Thymus (tissue), 14 donors: Measurements from ENCODE around the gene ACSS1. TPM values are rescaled to one million over a fixed set of nuclear protein-coding genes. Genes with fewer than 3 reads are reported as not detected.
A peak's percentile ranks its signal among the peaks of the same experiment; 100 is the strongest.

Experiments used
- DNase-seq, 9 donors: peaks; one replicate each; pipeline ENCODE4 v3.0.0-alpha.2; 2013; ENCODE audit warnings: low spot score in 9 of 9, low read depth in 6 of 9, missing footprints in 1 of 9
- H3K27ac ChIP-seq, 2 donors: one replicate each; pipeline ENCODE4 v1.5.1; 2013; ENCODE audit warnings: control low read depth in 1 of 2, low read depth in 1 of 2, low read length in 1 of 2, mild to moderate bottlenecking in 1 of 2, moderate library complexity in 1 of 2
- H3K27me3 ChIP-seq, 2 donors: one replicate each; pipeline ENCODE4 v1.5.1; 2013; ENCODE audit warnings: low read length in 1 of 2; ENCODE audit not compliant: control insufficient read depth in 2 of 2, insufficient read depth in 1 of 2
- H3K36me3 ChIP-seq, 2 donors: one replicate each; pipeline ENCODE4 v1.5.1; 2013; ENCODE audit warnings: low read length in 1 of 2, mild to moderate bottlenecking in 1 of 2, moderate library complexity in 1 of 2; ENCODE audit not compliant: control insufficient read depth in 2 of 2, insufficient read depth in 2 of 2
- H3K4me1 ChIP-seq, 2 donors: one replicate each; pipeline ENCODE4 v1.5.1; 2013; ENCODE audit warnings: low read length in 2 of 2; ENCODE audit not compliant: control insufficient read depth in 2 of 2, insufficient read depth in 2 of 2
- H3K4me3 ChIP-seq, 2 donors: one replicate each; pipeline ENCODE4 v1.5.1; 2013; ENCODE audit warnings: low read length in 2 of 2, control low read depth in 1 of 2, mild to moderate bottlenecking in 1 of 2
- H3K9me3 ChIP-seq, 2 donors: one replicate each; pipeline ENCODE4 v1.5.1; 2013; ENCODE audit warnings: low read length in 1 of 2, mild to moderate bottlenecking in 1 of 2; ENCODE audit not compliant: control insufficient read depth in 2 of 2, insufficient read depth in 1 of 2
- WGBS: extraction: QIAGEN DNeasy Blood & Tissue Kit; methylation state at CpG from one replicate; pipeline ENCODE4 v1.1.7; 2013; 5-methylcytosine and 5-hydroxymethylcytosine counted together
- long read RNA-seq, 10 donors: transcript quantifications; one replicate each; lab custom pipeline, GENCODE V29; 2026
- polyA plus RNA-seq: library from polyadenylated mRNA; stranded (reverse); fragments of 200-250 nt; gene quantifications from one replicate; pipeline ENCODE4 v1.2.3, GENCODE V29; 2013
- total RNA-seq: library from RNA; stranded (reverse); fragments of 120-200 nt; gene quantifications from one replicate; pipeline ENCODE4 v1.2.4, GENCODE V29; 2013
- donor health status: healthy.

Gene ACSS1
- total RNA-seq (22.2 TPM), polyA plus RNA-seq (27.8 TPM)
- long read RNA-seq, donor 1, partial matches to known transcripts = 0 of 1 reads
- long read RNA-seq, donor 1, other reads (novel, unspliced or antisense) = 0 of 1 reads
- long read RNA-seq, donor 2, full-length matches to known transcripts = 17 of 17 reads
- long read RNA-seq, donor 2, partial matches to known transcripts = 0 of 17 reads
- long read RNA-seq, donor 2, other reads (novel, unspliced or antisense) = 0 of 17 reads
- long read RNA-seq, donor 3, full-length matches to known transcripts = 5 of 5 reads
- long read RNA-seq, donor 3, partial matches to known transcripts = 0 of 5 reads
- long read RNA-seq, donor 3, other reads (novel, unspliced or antisense) = 0 of 5 reads
- long read RNA-seq, donor 4, partial matches to known transcripts = 0 of 2 reads
- long read RNA-seq, donor 4, other reads (novel, unspliced or antisense) = 0 of 2 reads
- long read RNA-seq, donor 5, full-length matches to known transcripts = 8 of 8 reads
- long read RNA-seq, donor 5, partial matches to known transcripts = 0 of 8 reads
- long read RNA-seq, donor 5, other reads (novel, unspliced or antisense) = 0 of 8 reads
- long read RNA-seq, donor 6, full-length matches to known transcripts = 10 of 10 reads
- long read RNA-seq, donor 6, partial matches to known transcripts = 0 of 10 reads
- long read RNA-seq, donor 6, other reads (novel, unspliced or antisense) = 0 of 10 reads
- long read RNA-seq, donor 7, full-length matches to known transcripts = 3 of 3 reads
- long read RNA-seq, donor 7, partial matches to known transcripts = 0 of 3 reads
- long read RNA-seq, donor 7, other reads (novel, unspliced or antisense) = 0 of 3 reads
- long read RNA-seq, donor 8, full-length matches to known transcripts = 3 of 3 reads
- long read RNA-seq, donor 8, partial matches to known transcripts = 0 of 3 reads
- long read RNA-seq, donor 8, other reads (novel, unspliced or antisense) = 0 of 3 reads
- long read RNA-seq, donor 9, full-length matches to known transcripts = 9 of 9 reads
- long read RNA-seq, donor 9, partial matches to known transcripts = 0 of 9 reads
- long read RNA-seq, donor 9, other reads (novel, unspliced or antisense) = 0 of 9 reads
- long read RNA-seq, donor 10, transcript ACSS1-201 (14 exons, 3,680 nt) = major isoform, 8 of 18 reads
- long read RNA-seq, donor 10, partial matches to known transcripts = 10 of 18 reads
- long read RNA-seq, donor 10, other reads (novel, unspliced or antisense) = 0 of 18 reads

GRCh38 chr20:25058051-25058846 is at the start of gene ACSS1:
Gene ACSS1 (minus strand): TSS chr20:25058139. CDS start chr20:25058102, 37 bp downstream.
- WGBS = under 1% methylated on average over 56 of the region's 56 CpGs
- DNase-seq = peak in 7 of 9 donors; percentile 59 to 91 (median 73)
- H3K4me3 ChIP-seq = peak within 1 kb of the TSS; percentile 55 to 75
- peaks cover 0 to 2% of the 10 kb centered on the region in 2 donors for H3K36me3 ChIP-seq
- H3K27me3 ChIP-seq = peaks cover 0 to 3% of the 10 kb centered on the region in 2 donors
- peaks cover 21 to 46% of the 10 kb centered on the region in 2 donors for H3K4me1 ChIP-seq
- H3K27ac ChIP-seq = peak within 1 kb of the TSS; percentile 88 to 98
- no peaks in the 10 kb centered on the region for H3K9me3 ChIP-seq

- H3K9me3 ChIP-seq = peaks cover 0 to 1% of the 10 kb centered on the region in 2 donors
- no peak overlapping the region for H3K27ac ChIP-seq
- WGBS = 97% methylated on average over 3 of the region's 3 CpGs
- no peaks in the 10 kb centered on the region for H3K36me3 ChIP-seq
- no peak overlapping the region for H3K4me3 ChIP-seq
- H3K4me1 ChIP-seq = peaks cover 16 to 17% of the 10 kb centered on the region in 2 donors
- DNase-seq = no peak
- H3K27me3 ChIP-seq = peaks cover 0 to 6% of the 10 kb centered on the region in 2 donors
These were observed 45.6 kb upstream of the ACSS1 start for GRCh38 chr20:25103526-25103925.

DNA sequence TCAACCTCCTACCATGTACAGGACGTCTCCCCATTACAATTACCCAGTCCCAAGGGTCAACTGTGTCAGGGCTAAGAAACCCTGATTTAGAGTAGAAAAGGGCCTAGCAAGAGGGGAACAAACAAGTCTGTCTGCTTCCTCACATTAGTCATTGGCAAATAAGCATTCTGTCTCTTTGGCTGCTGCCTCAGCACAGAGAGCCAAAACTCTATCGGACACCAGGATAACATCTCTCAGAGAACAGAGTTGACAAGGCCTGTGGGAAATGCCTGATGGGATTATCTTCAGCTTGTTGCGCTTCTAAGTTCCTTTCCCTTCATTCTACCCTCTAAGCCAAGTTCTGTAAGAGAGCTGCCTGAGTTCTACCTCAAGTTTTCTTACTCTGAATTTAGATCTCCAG is 43.0 kb upstream of the ACSS1 start:
- Histone ChIP-seq H3K27ac (no peak overlapping the region), H3K9me3 (peaks cover 0 to 1% of the 10 kb centered on the region in 2 donors), H3K4me1 (peaks cover 17 to 19% of the 10 kb centered on the region in 2 donors), H3K4me3 (no peak overlapping the region), H3K36me3 (no peaks in the 10 kb centered on the region), H3K27me3 (peaks cover 0 to 6% of the 10 kb centered on the region in 2 donors)
- DNase-seq = no peak
- 96% methylated on average over 3 of the region's 3 CpGs for WGBS

- 9% methylated on average over 4 of the region's 4 CpGs for WGBS
- Histone ChIP-seq H3K27me3 (peaks cover 0 to 6% of the 10 kb centered on the region in 2 donors), H3K27ac (peak overlapping the region; percentile 61 to 67)
These were observed 41.7 kb upstream of the ACSS1 start for GRCh38 chr20:25099601-25100140.

DNA sequence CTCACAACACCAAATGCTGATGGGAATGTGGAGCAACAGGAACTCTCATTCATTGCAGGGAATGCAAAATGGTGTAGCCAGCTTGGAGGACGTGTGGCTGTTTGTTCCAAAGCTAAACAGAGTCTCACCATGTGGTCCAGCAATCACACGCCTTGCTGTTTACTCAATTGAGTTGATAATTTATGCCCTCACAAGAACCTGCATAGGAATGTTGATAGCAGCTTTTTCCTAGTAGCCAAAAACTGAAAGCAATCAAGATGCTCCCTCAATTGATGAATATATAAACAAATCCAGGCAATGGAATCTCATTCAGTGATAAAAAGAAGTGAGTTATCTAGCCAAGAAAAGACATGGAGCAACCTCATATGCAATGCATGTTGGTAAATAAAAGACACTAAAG is 39.6 kb upstream of the ACSS1 start:
- H3K9me3 ChIP-seq = no peaks in the 10 kb centered on the region
- no peaks in the 10 kb centered on the region for H3K36me3 ChIP-seq
- peaks cover 17 to 20% of the 10 kb centered on the region in 2 donors for H3K4me1 ChIP-seq
- 90% methylated on average over 2 of the region's 2 CpGs for WGBS
- H3K27ac ChIP-seq = no peak overlapping the region
- DNase-seq = no peak
- H3K4me3 ChIP-seq = no peak overlapping the region
- no peaks in the 10 kb centered on the region for H3K27me3 ChIP-seq

More at GRCh38 chr20:25099601-25100140, 41.7 kb upstream of the ACSS1 start:
- Histone ChIP-seq H3K36me3 (no peaks in the 10 kb centered on the region), H3K4me1 (peaks cover 17 to 19% of the 10 kb centered on the region in 2 donors), H3K9me3 (peaks cover 0 to 1% of the 10 kb centered on the region in 2 donors), H3K4me3 (no peak overlapping the region)
- DNase-seq = peak in 4 of 9 donors; percentile 23 to 74 (median 42)

DNA sequence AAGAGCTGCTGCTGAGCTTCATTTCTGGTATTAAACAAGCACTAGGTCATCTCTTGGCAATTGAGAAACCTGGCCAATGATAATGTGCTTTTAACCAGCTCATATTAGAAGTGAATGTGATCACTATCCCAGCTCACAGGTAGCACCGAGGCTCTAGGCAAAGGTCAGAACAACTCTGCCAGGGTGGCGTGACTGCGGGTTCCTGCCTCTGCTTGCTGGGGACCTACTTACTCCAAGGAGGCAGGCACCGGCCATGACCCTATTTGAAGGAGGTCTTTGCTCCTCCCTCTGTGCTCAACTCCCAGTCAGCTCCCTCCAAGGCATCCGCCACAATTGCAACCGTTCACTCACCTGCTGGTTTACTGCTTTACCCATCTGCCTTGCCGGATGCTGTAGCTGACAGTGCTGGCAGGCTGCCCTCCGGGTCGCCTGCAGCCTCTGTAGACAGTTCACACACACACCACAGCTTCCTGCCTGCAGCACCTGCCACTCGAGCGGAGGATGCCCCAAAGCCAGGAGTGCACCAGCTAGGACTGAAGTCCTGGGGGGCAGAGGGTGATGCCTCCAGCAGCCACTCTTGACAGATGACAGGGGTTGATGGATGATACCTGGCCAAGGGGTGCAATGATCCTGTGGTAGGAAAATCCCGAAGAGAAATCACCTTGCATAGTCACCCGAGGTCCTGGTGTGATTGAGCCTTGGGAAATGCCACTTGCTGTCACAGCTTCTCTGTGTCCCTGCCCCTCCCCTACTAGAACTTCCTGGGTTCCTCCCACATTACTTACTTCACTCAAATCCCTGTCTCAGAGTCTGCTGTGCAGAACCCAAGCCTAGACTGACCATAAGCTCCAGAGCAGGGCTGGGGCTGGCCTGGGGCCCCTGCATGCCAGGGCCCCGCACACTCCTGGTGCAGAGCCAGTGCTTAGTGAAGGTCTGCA is 32.8 kb upstream of the ACSS1 start:
- Histone ChIP-seq H3K4me3 (peak overlapping the region; percentile 2 to 24), H3K9me3 (peaks cover 0 to under 1% of the 10 kb centered on the region in 2 donors), H3K27me3 (peaks cover 0 to 7% of the 10 kb centered on the region in 2 donors), H3K36me3 (no peaks in the 10 kb centered on the region), H3K4me1 (peaks cover 38 to 45% of the 10 kb centered on the region in 2 donors), H3K27ac (peak overlapping the region; percentile 93 to 98)
- WGBS = 10% methylated on average over 14 of the region's 14 CpGs
- DNase-seq = peak; percentile 65 to 96 (median 78)

DNA sequence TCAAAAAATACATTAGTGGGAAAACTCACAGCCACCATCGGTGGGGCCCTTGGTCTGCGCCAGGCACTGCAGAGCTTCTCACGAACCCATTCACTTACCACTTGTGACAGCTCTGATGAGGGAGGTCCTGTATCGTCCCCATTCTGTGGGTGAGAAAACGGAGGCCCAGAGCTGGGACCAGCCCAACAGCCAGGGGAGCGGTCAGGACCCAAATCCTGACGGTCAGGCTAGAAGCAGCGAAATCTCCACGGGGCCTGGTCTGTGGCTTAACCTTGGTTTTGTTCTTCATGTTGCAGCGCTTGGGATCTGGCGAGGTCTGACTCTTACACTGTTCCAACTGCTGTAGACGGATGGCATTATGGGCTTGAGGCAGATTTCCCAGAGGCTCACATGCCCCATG is 31.7 kb upstream of the ACSS1 start:
- peaks cover 2 to 18% of the 10 kb centered on the region in 2 donors for H3K27me3 ChIP-seq
- 95% methylated on average over 12 of the region's 12 CpGs for WGBS
- H3K4me3 ChIP-seq = peak overlapping the region in 1 of 2 donors; percentile 23
- peaks cover 43 to 47% of the 10 kb centered on the region in 2 donors for H3K4me1 ChIP-seq
- DNase-seq = no peak
- peaks cover 0 to 4% of the 10 kb centered on the region in 2 donors for H3K9me3 ChIP-seq
- no peaks in the 10 kb centered on the region for H3K36me3 ChIP-seq
- H3K27ac ChIP-seq = peak overlapping the region; percentile 93 to 98
